HK-2 (cell line): ENCODE results near the gene DYNC2H1.
"Not testable (repeated sequence)": the region's sequence is repeated elsewhere in the genome, so short reads cannot be mapped to it uniquely, and the experiment has no call there.

ENCODE experiments used
- DNase-seq: peaks from one replicate; pipeline ENCODE4 v3.0.0-alpha.2; 2018; ENCODE audit not compliant: unreplicated experiment

Gene DYNC2H1

DNA sequence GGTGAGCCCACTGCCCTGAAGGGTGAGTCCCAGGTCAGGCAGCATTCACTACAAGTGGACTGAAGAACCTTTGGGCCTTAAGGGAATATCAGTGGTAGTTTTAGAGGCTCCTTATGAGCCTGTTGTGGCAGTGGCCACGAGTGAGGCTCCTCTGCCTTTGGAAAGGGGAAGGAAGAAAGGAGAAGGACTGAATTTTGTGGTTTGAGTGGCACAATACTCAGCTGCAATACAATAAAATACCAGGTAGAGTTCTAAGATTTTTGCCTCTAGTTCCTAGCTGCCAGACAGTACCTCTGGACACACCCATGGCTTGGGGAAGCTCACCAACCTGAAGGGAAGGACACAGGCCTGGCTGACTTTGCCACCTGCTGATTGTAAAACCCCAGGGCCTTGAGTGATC lies 260.9 kb downstream of the DYNC2H1 start:
- no peak for DNase-seq

GRCh38 chr11:103372906-103373305 lies 263.7 kb downstream of the DYNC2H1 start:
- DNase-seq, result no peak

DNA sequence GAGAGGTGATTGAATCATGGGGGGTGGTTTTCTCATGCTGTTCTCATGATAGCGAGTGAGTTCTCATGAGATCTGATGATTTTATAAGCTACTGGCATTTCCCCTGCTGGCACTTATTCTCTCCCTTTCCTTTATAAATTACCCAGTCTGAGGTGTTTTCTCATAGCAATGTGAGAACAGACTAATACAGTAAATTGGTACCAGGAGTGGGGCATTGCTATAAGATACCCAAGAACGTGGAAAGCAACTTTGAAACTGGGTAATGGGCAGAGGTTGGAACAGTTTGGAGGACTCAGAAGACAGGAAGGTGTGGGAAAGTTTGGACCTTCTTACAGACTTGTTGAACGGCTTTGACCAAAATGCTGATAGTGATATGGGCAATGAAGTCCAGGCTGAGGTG lies 265.0 kb downstream of the DYNC2H1 start:
- DNase-seq, result not testable (repeated sequence)

GRCh38 chr11:103378931-103379330 lies 269.7 kb downstream of the DYNC2H1 start:
- no peak for DNase-seq

DNA sequence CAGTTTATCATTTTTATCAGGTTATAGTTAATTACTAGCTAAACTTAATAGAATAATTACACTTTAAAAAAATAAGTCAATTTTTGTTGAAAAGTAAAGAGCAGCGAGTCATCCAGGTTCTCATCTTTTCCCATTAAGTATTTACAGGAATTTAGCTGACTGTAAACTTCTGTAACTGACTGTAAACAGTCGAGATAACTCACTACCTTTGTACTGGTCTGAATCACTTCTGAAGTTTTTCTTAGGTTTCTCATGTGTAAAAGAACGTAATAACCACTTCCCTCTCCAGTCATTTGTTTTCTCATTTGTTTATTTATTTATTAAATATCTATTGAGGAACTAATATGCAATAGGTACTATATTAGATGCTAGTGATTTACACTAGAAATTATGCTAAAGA lies 270.8 kb downstream of the DYNC2H1 start:
- DNase-seq, result no peak

DNA sequence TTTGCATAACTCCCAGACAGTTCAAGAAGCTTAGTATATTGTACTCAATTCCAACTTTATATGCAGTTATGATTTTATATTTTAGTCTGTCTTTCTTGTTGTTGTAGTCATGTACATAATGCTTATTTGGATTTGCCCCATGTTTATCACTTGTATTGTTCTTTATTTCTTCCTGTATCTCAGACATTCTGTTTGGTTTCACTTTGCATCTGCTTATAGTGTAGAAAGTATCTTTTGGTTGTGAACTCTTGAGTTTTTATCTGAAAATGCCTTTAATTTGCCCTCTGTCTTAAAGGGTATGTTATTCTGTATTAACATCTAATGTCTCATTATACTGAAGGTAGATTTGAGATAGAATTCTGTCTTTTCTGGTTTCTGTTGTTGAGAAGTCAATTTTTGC lies 275.4 kb downstream of the DYNC2H1 start:
- no peak for DNase-seq

DNA sequence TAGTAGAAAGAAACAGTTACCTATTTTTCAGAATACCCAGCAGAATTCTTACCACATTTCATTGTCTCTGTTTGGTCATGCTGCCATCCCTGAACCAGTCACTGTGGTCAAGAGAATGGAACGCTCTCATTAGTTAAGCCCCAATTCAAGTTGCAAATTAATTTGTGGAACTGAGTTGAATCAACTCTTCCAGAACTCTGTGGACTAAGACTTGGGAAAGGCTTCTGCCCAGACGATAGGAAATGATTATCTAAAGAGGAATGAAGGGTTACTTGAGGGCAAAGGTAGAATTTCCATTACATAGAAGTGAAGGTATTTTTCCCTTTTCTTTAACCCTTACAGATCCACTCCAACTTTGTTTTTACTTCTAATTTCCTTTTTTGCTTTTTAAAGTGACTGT lies 286.4 kb downstream of the DYNC2H1 start:
- peak; percentile 13 for DNase-seq

DNA sequence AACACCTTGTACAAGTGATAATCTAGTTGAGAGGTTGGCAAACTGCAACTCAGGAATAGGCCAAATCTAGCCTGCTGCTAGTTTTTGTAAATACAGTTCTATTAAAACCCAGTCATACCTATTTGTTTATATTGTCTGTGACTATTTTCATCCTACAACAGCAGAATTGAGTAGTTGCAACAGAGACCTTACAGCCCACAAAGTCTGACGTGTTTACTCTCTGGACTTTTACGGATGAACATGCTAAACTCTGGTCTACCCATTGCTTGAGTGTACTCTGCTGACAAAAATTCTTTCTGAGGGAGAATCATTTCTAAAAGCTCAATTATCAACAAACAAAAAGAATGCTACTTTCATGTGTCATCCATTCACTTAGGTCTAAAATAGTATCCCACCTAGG lies 287.0 kb downstream of the DYNC2H1 start:
- no peak for DNase-seq

- DNase-seq, result no peak
Measured at GRCh38 chr11:103397369-103397768, 288.1 kb downstream of the DYNC2H1 start.

GRCh38 chr11:103398829-103399228 lies 289.6 kb downstream of the DYNC2H1 start:
- DNase-seq, result no peak

GRCh38 chr11:103406357-103406756 lies 297.1 kb downstream of the DYNC2H1 start:
- DNase-seq, result no peak

DNA sequence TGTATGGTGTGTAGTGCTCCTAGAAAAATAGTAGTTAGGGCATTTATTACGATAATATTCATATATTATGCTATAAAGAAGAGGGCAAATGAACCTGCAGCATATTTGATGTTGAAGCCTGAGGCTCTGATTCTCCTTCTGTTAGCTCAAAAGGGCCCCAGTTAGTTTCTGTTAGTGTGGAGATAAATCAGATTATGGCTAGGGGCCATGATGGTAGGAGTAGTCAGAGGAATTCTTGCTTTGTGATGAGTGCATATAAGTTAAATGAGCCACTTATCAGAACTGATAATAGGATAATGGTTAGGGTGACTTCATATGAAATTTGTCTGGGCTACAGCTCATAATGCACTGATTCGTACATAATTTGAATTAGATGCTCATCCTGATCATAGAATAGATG lies 298.4 kb downstream of the DYNC2H1 start:
- no peak for DNase-seq

DNA sequence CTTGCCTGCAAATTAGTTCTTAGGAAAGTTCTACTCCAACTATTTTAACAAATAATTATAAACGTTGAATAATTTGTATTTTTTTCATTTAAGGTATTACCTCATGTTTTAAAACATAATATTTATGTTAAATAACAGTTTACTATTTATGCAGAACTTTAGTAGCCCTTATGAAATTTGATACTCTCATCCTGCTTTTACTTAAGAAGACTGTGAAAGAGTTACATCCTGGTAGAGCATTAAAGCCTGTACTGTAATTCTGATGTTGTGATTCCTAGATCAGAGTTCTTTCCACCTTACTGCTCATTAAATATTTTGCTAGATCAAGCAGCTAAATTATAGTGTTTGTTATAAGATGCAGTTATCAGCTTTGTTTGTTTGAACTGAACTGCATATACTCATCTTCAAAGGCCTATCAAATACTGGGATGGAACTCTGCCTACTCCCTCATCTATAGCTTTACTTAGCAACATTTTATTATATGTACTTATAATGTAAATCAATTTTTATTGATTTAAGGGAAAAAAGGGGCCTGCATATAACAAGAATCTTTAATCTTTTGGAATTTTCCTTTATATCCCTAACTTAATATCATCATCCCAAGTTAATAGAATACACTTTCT lies 304.2 kb downstream of the DYNC2H1 start:
- no peak for DNase-seq

DNA sequence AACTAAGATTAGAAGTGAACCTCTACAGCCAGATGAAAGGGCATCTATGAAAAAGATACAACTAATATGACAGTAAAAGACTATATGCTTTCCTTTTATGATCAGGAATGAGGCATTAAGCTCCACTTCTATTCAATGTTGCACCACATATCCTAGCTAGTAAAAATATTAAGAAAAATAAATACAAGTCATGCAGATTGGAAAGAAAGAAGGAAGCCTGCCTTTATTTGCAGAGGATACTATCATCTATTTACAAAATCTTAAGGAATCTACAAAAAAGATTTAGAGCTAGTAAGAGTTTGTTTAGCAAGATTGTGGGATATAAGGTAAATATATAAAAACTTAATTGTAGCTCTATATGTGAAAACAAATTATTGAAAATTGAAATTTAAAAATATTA lies 308.8 kb downstream of the DYNC2H1 start:
- DNase-seq, result no peak

DNA sequence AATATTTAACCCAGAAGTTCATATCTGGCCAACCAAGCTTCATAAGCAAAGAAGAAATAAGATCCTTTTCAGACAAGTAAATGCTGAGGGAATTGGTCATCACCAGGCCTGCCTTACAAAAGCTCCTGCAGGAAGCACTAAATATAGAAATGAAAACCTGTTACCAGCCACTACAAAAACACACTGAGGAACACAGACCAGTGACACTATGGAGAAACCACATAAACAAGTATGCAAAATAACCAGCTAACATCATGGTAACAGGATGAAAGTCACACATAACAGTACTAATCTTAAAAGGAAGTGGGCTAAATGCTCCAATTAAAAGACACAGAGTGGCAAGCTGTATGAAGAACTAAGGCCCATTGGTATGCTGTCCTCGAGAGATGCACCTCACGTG lies 311.4 kb downstream of the DYNC2H1 start:
- no peak for DNase-seq

- DNase-seq, result peak; percentile 2
Measured at GRCh38 chr11:103433386-103434072, 324.3 kb downstream of the DYNC2H1 start.

DNA sequence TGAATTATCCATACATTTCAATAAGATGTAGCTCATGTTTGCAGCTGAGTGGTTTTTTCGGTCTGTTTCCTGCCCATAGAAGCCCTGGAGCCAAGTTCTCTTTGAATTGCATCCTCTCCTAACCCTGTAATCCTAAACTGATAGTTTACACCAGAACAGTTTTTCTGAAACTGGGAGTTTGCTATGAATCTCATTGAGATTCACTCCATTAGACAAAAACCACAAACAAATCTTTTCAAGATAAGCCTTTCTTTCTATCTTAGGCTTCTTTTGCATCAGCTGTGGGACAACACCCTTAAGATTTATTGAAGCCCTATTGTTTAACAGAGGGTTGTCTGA lies 324.8 kb downstream of the DYNC2H1 start:
- DNase-seq, result no peak

GRCh38 chr11:103436131-103436770 lies 327.0 kb downstream of the DYNC2H1 start:
- no peak for DNase-seq

- DNase-seq, result no peak
Measured at GRCh38 chr11:103441021-103441420, 331.8 kb downstream of the DYNC2H1 start.

GRCh38 chr11:103448966-103449365 lies 339.7 kb downstream of the DYNC2H1 start:
- DNase-seq, result no peak

DNA sequence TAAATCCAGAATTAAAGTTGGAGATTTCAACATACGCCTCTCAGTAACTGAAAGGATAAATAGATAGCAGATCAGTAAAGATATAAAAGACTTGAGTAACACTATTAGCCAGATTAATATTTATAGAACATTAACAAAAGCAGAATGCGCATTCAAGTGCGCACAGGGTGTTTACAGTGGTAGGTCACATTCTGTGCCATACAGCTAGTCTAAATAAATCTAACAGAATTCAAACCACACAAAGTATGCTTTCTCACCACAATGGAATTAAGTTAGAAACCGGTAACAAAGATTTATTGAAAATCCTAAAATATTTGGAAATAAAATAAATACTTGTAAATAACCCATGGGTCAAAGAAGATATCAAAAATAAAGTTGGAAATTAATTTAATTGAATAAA lies 341.0 kb downstream of the DYNC2H1 start:
- DNase-seq, result no peak

DNA sequence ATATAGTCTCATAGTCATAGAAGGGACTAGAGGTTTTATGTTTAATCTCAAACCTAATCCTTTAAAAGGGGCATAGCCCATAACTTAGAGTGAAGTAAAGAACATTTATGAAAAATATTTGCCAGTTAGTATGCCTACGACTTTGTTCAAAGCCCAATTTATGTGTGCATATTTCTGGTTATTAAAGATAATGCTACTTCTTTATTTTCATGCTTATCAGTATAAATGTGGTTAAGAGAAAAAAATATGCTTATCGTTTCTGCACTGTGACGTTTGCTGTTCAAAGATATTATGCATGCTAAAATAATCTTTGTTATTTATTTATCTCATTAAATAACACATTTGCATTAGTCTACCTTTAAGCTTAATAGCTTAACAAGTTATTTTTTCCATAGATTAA lies 343.9 kb downstream of the DYNC2H1 start:
- DNase-seq, result no peak

- no peak for DNase-seq
Measured at GRCh38 chr11:103453915-103454709, 344.9 kb downstream of the DYNC2H1 start.
